Iris pigment epithelial cell (primary cell): Measurements from ENCODE around the gene TRIM32.

Experiments used
- DNase-seq: peaks from one replicate; pipeline ENCODE4 v3.0.0-alpha.2; 2011; ENCODE audit warnings: low read depth

The TRIM32 gene, protein sequence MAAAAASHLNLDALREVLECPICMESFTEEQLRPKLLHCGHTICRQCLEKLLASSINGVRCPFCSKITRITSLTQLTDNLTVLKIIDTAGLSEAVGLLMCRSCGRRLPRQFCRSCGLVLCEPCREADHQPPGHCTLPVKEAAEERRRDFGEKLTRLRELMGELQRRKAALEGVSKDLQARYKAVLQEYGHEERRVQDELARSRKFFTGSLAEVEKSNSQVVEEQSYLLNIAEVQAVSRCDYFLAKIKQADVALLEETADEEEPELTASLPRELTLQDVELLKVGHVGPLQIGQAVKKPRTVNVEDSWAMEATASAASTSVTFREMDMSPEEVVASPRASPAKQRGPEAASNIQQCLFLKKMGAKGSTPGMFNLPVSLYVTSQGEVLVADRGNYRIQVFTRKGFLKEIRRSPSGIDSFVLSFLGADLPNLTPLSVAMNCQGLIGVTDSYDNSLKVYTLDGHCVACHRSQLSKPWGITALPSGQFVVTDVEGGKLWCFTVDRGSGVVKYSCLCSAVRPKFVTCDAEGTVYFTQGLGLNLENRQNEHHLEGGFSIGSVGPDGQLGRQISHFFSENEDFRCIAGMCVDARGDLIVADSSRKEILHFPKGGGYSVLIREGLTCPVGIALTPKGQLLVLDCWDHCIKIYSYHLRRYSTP

GRCh38 chr9:116687074-116687753, at the start of gene TRIM32:
Gene TRIM32 (plus strand): TSS chr9:116687305. CDS start chr9:116697743, 10,438 bp downstream.
- DNase-seq = peak; percentile 80

DNA sequence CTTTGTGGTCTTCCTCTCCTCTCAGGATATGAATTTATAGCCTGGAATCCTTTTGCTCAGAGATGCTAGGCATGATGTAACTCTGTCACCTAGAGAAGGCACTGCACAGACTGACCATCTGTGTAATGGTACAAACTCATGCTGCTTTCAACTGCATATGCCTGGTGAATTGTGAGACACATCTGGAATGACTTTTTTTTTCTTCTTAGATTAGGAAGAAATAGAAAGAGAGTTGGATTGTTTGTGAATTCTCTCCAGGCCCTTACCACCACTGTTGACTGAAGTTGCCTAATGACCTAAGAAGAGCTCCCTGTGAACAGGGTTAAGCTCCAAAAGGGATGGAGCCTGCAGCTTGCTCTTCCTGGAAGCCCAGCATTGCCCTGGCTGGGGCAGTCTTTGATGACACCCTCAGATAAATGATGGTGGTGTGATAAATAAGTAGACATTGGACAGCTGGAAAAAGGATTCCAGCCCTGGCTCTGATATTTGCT, 47.8 kb upstream of the TRIM32 start:
- peak; percentile 20 for DNase-seq

GRCh38 chr9:116641292-116642059, 45.6 kb upstream of the TRIM32 start:
- DNase-seq = peak; percentile 34

GRCh38 chr9:116643691-116644090, 43.4 kb upstream of the TRIM32 start:
- DNase-seq = no peak

DNA sequence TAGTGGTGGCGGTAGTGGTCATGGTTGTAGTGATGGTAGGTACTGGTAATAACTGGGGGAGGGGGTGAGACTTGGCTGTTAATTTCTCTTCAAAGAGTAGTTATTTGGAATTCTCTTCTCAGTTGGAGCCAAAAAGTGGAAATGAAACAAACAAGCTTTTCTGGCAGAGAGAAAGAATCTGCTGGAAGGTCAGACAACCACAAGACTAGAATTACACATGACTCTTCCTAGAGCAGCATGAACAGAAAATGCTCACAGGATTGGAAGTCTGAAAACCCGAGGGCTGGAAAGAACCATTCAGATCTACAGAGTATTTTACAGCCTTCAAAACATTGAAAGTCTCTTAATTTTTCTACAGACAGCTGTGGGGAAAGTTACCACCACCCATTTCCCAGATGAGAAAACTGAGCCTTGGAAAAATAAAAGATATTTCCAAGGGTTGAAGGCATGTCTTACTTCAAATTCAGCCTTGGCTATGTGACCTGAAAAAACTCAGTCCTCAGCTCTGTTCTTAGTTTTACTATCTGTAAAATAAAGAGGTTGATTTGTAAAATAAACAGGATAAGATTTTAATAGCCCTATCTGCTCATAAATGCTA, 42.9 kb upstream of the TRIM32 start:
- peak; percentile 69 for DNase-seq

- peak; percentile 52 for DNase-seq
Observed at GRCh38 chr9:116646661-116647514, 40.2 kb upstream of the TRIM32 start.

DNA sequence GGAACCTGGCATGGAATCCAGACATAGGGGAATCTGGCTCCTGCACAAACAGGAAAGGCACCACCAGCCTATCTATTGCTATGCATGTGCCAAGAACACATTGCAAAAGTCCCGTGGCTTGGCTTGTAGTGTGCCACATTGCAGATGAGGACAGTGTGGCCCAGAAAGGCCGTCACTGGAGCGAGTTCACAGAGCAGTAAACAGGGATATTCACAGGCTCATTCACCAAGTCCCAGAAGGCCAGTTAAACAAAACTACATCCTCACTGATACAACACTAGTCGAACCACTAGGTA, 39.6 kb upstream of the TRIM32 start:
- no peak for DNase-seq

DNA sequence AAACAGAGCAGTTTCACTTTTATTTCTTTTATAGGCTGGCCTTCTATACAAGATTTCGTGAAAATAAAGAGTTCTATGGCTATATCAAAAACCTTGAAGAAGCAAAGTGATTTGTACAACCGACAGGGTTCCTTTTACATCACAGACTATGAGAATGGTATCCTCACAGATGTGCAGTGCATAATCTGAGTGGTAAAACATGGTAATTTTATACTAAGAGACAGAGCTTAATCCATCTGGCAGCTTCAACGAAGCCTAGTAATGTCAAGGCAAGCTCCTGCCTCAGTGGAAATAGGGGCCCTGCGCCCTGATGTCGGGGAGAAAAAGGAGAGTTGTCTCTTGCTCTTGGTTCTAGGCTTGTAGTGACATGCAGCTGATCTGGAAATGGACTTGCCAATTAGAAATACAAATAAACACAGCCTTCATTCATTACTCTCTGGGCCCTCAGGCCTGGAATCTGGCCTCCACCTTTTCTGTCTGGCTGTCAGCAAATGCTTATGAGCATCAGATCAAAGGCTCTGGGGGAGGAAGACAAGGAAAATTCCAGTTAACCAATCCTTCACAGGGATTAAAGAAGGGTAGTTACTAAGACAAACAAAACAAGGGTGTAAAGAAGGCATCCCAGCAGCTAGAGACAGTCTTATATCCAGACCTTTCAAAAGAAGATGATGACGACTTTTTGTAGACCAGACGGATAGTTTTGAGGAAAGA, 33.6 kb upstream of the TRIM32 start:
- DNase-seq = no peak

- DNase-seq = no peak
Observed at GRCh38 chr9:116654059-116654355, 33.1 kb upstream of the TRIM32 start.

DNA sequence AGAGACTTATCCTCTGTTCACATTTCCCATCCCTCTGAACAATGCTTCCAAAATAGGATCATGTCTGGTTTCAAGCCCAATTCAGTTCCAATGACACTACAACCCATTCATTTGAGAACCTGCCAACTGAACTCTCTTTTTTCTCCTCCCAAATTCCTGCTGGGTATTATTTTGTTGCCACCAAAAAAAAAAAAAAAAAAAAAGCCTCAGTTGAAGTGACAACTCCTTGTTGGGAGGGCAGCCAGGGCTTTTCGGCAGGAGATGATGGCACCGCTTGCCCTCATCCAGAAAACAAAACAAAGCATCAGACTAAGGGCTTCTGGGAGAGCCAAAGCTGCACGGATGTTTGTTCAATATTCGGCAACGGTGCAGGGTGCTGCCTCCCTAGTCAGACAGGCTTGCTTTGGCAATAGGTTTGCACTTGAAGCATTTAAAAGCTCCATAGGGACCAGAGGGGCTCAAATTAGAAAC, 30.6 kb upstream of the TRIM32 start:
- no peak for DNase-seq

DNA sequence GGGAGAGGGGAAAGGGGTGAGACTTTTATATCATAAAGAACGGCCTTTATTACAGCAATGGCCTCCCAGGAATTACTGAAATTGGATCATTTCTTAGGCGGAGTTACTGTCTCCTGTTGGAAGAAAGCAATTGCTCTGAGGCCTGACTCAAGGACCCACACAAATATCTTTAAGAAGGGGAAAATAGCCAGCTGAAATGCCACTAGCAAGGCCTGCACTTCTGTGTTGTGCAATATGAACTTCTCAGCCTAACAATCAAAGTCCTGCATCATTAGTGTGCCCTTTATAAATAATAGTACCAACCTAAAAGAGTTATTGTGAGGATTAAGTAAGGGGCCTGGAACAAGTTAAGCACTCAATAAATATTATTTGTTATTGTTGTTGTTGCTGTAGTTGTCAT, 30.1 kb upstream of the TRIM32 start:
- DNase-seq = peak; percentile 20

- DNase-seq = no peak
Observed at GRCh38 chr9:116658265-116658664, 28.8 kb upstream of the TRIM32 start.

- peak; percentile 79 for DNase-seq
Observed at GRCh38 chr9:116661037-116661954, 25.8 kb upstream of the TRIM32 start.

GRCh38 chr9:116662646-116663310, 24.3 kb upstream of the TRIM32 start:
- no peak for DNase-seq

DNA sequence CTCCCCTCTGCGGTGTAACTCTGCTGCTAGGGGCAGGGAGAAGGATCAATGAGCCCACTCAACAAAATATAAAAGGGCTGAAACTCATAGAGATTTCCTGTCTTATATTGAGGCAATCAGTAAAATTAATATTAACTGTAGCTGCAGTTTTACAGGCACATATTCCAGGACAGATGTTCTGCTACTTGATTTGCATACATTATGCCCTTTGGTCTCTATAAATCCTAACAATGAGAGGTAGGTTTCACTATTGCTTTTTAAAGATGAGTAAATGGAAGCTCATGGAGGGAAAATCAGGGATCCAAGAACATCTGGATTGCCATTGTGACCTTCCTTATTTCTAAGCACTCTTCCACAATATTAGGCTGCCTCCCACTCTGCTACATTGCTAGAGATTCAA, 23.5 kb upstream of the TRIM32 start:
- no peak for DNase-seq

DNA sequence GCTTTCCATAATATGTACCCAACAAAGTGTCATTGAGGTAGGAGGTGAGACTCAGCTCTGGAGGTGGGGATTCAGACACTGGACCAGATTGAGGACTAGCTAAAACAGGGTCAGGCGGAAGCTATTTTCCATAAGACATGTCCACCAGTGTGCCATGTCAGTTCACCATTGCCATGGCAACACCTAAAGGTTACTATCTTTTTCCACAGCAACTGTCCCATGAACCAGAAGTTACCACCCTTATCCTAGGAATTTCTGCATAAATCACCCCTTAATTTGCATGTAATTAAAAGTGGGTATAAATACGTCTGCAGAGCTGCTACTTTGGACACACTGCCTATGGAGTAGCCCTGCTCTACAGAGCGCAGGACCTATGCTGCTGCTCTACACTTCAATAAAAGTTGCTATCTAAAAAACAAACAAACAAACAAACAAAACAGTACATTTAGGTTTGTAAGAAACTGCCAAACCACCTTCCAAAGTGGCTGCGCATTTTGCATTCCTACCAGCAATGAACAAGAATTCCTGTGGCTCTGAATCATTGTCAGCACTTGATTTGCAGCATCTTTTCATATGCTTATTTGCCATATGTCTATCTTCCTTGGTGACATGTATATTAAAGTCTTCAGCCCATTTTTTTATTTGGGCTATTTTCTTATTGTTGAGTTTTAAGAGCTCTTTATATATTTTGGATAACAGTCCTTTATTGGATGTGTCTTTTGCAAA, 18.0 kb upstream of the TRIM32 start:
- peak; percentile 33 for DNase-seq

- no peak for DNase-seq
Observed at GRCh38 chr9:116671605-116672004, 15.5 kb upstream of the TRIM32 start.

GRCh38 chr9:116673375-116673774, 13.7 kb upstream of the TRIM32 start:
- DNase-seq = no peak
